Embryonic facial prominence (tissue), 1 donor: Measurements from ENCODE around the gene CENPX.

Experiments used
- DNase-seq: peaks from one replicate; pipeline ENCODE4 v3.0.0-alpha.2; 2016; ENCODE audit errors: extremely low spot score

CENPX gene

GRCh38 chr17:81980707-81981343 lies 41.9 kb downstream of the CENPX start:
- no peak for DNase-seq

GRCh38 chr17:81980122-81980521 lies 42.6 kb downstream of the CENPX start:
- DNase-seq: no peak

- no peak for DNase-seq
These were observed 44.0 kb downstream of the CENPX start for GRCh38 chr17:81978524-81979298.

- DNase-seq: peak; percentile 82
These were observed 45.4 kb downstream of the CENPX start, which contains the start of gene ASPSCR1 for GRCh38 chr17:81977211-81977808. ASPSCR1 (plus strand) TSS chr17:81977629; CDS start chr17:81977647, 18 bp downstream.

- DNase-seq: no peak
These were observed 46.1 kb downstream of the CENPX start for GRCh38 chr17:81976332-81977210.

- no peak for DNase-seq
These were observed 49.2 kb downstream of the CENPX start for GRCh38 chr17:81973432-81973831.

GRCh38 chr17:81968850-81969812 lies 53.5 kb downstream of the CENPX start:
- no peak for DNase-seq
